Sciatic nerve (tissue), 2 donors: ENCODE results near the gene ERVV-1. TPM values are rescaled to one million over a fixed set of nuclear protein-coding genes. Genes with fewer than 3 reads are reported as not detected.
"Not testable (repeated sequence)": the region's sequence is repeated elsewhere in the genome, so short reads cannot be mapped to it uniquely, and the experiment has no call there.

ENCODE experiments used
- ATAC-seq: fragments of 200-7000 bp; cut with Tn5 transposase; one replicate; pipeline ENCODE4 v1.9.1; 2020; ENCODE audit warnings: mild to moderate bottlenecking, moderate library complexity
- DNase-seq: peaks from one replicate; pipeline ENCODE4 v3.0.0-alpha.2; 2020; ENCODE audit warnings: low spot score
- intact Hi-C: fragments of 100-400 bp; cut with DNase I; formaldehyde crosslinking; loops from one replicate; pipeline ENCODE4 v1.14.2; 2022
- total RNA-seq: library from RNA; stranded (reverse); fragmentation: NEBNext Ultra II Directional; extraction: Animal tissue kit (Norgen Biotek cat#: 25700); gene quantifications from one replicate; pipeline ENCODE4 v1.2.1, GENCODE V29; 2021
- donor health status: DM: no; HTN: no; CAD: no.
- donor health status: DM: no; HTN: no; CAD: no.

The ERVV-1 gene
- total RNA-seq, 1 donor from 2014 or later = not detected

- ATAC-seq = no peak
- intact Hi-C loops = no loop called here
- DNase-seq = no peak
Measured at GRCh38 chr19:53012006-53012405, 1.7 kb upstream of the ERVV-1 start.

GRCh38 chr19:53015159-53015558 is 1.4 kb downstream of the ERVV-1 start:
- ATAC-seq (no peak), DNase-seq (no peak)
- intact Hi-C loops = no loop called here

- DNase-seq (no peak), ATAC-seq (no peak)
- intact Hi-C loops = no loop called here
Measured at GRCh38 chr19:53015730-53016129, 2.0 kb downstream of the ERVV-1 start.

DNA sequence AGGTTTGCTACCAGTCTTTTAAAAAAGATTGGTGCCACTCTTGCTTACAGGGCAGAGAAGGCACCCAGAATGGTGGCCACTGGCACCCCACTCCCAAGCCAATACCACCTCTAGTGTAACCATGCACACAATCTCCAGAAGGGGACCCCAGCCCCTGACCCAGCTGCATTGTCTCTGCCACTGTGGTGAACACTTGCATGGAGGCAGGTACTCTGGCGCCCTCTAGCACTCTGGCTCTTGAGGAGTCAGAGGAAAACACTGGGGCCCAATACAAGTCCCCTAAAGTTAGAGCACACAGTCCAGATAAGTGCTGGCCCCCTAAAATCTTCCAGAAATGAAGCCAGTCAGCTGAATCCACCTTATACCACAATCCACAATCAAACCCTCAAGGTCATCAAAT is 6.0 kb downstream of the ERVV-1 start:
- ATAC-seq (no peak), DNase-seq (peak; percentile 45)
- intact Hi-C loops = no loop called here

- peak; percentile 15 for DNase-seq
- ATAC-seq, intact Hi-C loops: not testable (repeated sequence)
Measured at GRCh38 chr19:53028306-53028705, 14.6 kb downstream of the ERVV-1 start.

- no peak for ATAC-seq
- intact Hi-C loops = no loop called here
Measured at GRCh38 chr19:53034054-53034453, 20.3 kb downstream of the ERVV-1 start.

DNA sequence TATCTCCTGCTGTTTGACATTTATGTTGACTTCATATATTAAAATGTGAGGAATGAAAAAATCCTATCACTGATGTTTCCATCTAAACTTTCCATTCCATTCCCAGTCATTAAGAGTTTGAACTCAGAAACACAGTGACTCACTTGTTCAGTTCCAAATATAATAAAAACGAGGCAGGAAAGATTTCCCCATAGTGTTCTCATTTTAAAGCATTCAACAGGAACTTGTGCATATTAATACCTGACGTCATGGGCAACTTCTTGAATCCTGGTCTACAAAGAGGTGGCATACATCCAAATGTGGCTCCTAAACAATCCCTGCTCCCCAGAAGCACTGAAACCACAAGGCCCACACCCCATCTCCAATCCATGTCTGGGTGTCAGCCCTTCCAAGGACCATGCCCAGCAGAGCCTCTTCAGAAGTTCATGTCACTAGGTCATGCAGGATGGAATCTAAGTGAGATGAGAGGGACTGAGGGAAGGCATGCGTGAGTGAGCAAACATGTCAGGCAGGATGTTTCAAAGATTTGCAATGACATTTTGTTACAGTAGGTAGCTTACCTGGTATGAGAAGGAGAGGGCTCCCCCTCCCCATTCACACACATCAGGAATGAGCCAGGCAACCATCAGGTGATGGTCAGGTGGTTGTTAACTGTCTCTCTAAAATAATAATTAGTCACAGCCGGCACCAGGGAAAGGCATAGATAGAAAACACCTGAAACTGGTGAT is 21.4 kb downstream of the ERVV-1 start:
- intact Hi-C loops = no loop called here
- ATAC-seq (no peak), DNase-seq (peak; percentile 18)

More at GRCh38 chr19:53034054-53034453, 20.3 kb downstream of the ERVV-1 start:
- DNase-seq = no peak

DNA sequence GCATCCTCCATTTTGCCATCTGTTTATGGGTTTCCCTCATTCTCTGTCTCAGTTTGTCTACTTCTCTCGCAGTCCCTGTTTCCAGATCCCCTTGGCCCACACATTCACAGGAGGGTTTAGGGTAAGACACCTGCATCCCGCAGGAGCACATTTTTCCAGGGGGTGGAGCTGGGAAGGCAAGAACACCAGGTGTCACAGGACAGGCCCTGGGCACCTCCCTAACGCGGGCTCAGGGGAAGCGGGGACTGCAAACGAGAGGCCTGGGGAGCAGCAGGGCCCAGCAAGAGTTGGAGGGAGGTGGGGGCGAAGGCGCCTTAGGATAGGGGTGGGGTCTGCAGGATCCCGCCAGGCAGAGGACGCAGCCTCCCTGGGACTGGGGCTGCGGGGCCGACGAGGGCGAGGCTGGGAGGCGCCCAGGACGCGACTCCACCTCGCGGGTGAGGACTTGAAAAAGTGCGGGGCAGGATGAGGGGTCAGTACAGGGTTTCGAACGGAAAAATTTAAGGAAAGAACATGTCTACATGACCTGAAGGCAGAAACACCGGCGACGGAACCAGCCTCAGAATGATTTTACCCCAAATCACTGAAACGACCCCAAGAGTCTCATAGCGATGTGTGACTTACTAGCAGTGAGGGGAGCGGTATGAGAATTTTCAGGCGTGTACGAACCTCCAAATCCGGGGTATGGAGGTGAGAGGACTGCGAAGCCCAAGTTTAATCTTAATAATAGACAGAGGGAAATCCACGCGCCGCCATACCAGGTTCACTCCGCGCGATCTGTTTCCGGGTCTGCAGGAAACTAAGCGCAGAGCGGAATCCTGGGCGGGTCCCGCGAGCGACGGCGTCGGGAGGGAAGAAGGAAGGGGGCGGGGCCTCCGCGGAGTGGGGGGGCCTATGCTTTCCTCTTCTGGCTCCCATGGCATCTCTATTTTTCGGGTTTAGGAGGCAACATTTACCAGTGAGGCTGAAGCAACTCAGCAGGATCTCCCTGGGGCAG is 23.7 kb downstream of the ERVV-1 start:
- intact Hi-C loops = no loop called here
- peak; percentile 49 for DNase-seq
- ATAC-seq = no peak

DNA sequence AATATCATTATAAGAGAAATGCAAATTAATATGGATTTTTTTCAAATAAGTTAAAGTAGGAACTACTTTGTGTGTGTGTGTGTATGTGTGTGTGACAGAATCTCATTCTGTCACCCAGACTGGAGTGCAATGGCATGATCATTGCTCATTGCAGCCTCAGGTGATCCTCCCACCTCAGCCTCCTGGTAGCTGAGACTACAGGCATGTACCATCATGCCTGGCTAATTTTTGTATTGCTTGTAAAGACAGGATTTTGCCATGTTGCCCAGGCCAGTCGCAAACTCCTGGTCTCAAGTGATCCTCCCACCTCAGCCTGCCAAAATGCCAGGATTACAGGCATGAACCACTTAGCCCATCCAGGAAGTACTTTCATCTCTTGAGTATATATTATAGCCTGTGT is 27.6 kb downstream of the ERVV-1 start:
- ATAC-seq = no peak
- intact Hi-C loops = no loop called here
- DNase-seq = peak; percentile 18

DNA sequence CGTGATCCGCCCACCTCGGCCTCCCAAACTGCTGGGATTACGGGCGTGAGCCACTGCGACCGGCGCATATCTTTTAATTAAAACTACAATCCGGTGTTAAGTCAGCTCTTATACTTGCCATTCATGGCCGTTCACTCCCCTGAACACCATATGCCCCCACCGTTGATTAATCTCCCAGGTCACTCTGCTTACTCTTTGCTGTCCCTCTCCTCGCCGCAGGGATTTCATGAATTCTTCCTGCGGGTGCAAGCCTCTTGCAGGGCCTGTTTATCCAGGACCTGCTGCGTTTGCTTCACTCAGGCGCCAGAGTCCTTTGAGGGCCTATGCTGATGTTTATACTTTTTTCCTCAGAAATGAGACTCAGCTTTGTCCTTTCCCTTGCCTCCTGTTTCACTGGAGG is 31.8 kb downstream of the ERVV-1 start:
- DNase-seq = peak; percentile 31
- ATAC-seq = no peak
- intact Hi-C loops = no loop called here

DNA sequence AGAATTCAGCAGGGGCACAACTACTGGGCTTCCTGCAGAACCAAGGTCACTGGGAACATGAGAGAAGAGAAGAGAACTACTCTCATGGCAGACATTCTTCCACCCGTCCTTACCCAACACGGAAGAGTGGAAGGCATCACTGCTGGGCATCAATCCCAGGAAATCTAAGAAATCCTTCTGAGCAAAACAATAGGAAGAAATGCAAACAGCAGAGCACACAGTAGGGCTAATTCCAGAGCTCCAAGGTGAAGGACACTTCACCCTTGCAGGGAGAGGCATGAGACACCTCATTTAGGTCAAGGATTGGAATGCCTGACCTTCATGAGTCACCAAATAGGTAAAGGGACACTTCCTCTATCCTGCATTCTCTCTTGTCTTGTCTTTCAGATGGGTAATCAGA is 33.7 kb downstream of the ERVV-1 start:
- DNase-seq = no peak
- intact Hi-C loops = no loop called here
- no peak for ATAC-seq

GRCh38 chr19:53055117-53055516 is 41.4 kb downstream of the ERVV-1 start:
- DNase-seq (no peak), ATAC-seq (no peak)
- intact Hi-C loops = no loop called here

DNA sequence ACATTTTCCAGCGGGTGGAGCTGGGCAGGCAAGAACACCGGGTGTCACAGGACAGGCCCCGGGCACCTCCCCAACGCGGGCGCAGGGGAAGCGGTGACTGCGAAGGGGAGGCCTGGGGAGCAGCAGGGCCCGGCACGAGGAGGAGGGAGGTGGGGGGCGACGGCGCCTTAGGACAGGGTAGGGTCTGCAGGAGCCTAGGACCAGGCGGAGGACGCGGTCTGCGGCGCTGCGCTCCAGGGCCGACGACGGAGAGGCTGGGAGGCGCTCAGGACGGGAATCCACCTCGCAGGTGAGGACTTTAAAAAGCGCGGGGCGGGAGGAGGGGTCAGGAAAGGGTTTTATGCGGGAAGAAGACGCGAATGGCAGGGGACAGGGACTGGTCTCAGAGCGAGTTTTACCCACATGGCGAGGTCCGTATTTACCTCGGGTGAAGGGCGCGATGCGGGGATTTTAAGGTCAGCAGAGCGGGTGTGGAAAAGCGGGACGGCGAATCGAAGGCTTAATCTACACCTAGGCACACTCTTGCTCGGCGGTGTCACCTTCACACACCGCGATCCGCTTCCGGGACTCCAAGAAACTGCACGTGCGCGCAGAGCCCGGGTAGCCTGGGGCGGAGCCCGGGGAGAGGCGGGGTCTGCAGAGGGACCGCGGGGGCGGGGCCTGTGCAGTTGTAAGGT is 44.3 kb downstream of the ERVV-1 start:
- DNase-seq (no peak), ATAC-seq (no peak)
- intact Hi-C loops = no loop called here

Other genes with a start within 250 kb of the ERVV-1 start
- 12.3 TPM for gene ZNF600, start 227.1 kb upstream of the ERVV-1 start, total RNA-seq
- 18.1 TPM for gene ZNF28, start 192.3 kb upstream of the ERVV-1 start, total RNA-seq
- 12.8 TPM for gene ZNF468, start 156.3 kb upstream of the ERVV-1 start, total RNA-seq
- 12.1 TPM for gene ZNF320, start 116.3 kb upstream of the ERVV-1 start, total RNA-seq
- 4.8 TPM for gene ZNF888, start 90.5 kb upstream of the ERVV-1 start, total RNA-seq
- 10.7 TPM for gene ZNF816, start 51.0 kb upstream of the ERVV-1 start, total RNA-seq
- gene ERVV-2, start 30.8 kb downstream of the ERVV-1 start, total RNA-seq = not detected
- gene ZNF160, start 89.5 kb downstream of the ERVV-1 start, total RNA-seq = 48.1 TPM
- gene ZNF415, start 119.0 kb downstream of the ERVV-1 start, total RNA-seq = 12.6 TPM
- 20.2 TPM for gene ZNF347, start 145.1 kb downstream of the ERVV-1 start, total RNA-seq
- 8.4 TPM for gene ZNF665, start 179.4 kb downstream of the ERVV-1 start, total RNA-seq
- gene ZNF677, start 241.0 kb downstream of the ERVV-1 start, total RNA-seq = 27.0 TPM
- not detected for gene VN1R2, start 244.4 kb downstream of the ERVV-1 start, total RNA-seq